ENCODE data around the gene FGF10.

The FGF10 gene

GRCh38 chr5:44389090-44389822 is at the start of gene FGF10:
Gene FGF10, minus strand, starts transcription at chr5:44389420. Its CDS starts 738 bp downstream, at chr5:44388682.
- DNase-seq (ENCODE audit: low read depth), result no peak

- DNase-seq (ENCODE audit: low read depth), result no peak
Measured at GRCh38 chr5:44426944-44427343, 37.7 kb upstream of the FGF10 start.

GRCh38 chr5:44412286-44412685 is 23.1 kb upstream of the FGF10 start:
- no peak for DNase-seq (ENCODE audit: low read depth)

- DNase-seq (ENCODE audit: low read depth), result no peak
Measured at GRCh38 chr5:44402084-44402483, 12.9 kb upstream of the FGF10 start.

GRCh38 chr5:44401611-44402010 is 12.4 kb upstream of the FGF10 start:
- no peak for DNase-seq (ENCODE audit: low read depth)

GRCh38 chr5:44398382-44398781 is 9.2 kb upstream of the FGF10 start:
- DNase-seq (ENCODE audit: low read depth), result no peak

- no peak for DNase-seq (ENCODE audit: low read depth)
Measured at GRCh38 chr5:44396312-44396711, 7.1 kb upstream of the FGF10 start.

GRCh38 chr5:44390351-44390750 is 1.1 kb upstream of the FGF10 start:
- no peak for DNase-seq (ENCODE audit: low read depth)

- no peak for DNase-seq (ENCODE audit: low read depth)
Measured at GRCh38 chr5:44389823-44390143, 563 bp upstream of the FGF10 start.

GRCh38 chr5:44388321-44389089 is 715 bp downstream of the FGF10 start:
- no peak for DNase-seq (ENCODE audit: low read depth)

GRCh38 chr5:44387921-44388320 is 1.3 kb downstream of the FGF10 start:
- DNase-seq (ENCODE audit: low read depth), result no peak

- no peak for DNase-seq (ENCODE audit: low read depth)
Measured at GRCh38 chr5:44387406-44387805, 1.8 kb downstream of the FGF10 start.

- no peak for DNase-seq (ENCODE audit: low read depth)
Measured at GRCh38 chr5:44385291-44385900, 3.8 kb downstream of the FGF10 start.

GRCh38 chr5:44384816-44385215 is 4.4 kb downstream of the FGF10 start:
- DNase-seq (ENCODE audit: low read depth), result no peak

- no peak for DNase-seq (ENCODE audit: low read depth)
Measured at GRCh38 chr5:44382894-44383293, 6.3 kb downstream of the FGF10 start.

GRCh38 chr5:44377057-44377456 is 12.2 kb downstream of the FGF10 start:
- no peak for DNase-seq (ENCODE audit: low read depth)

- DNase-seq (ENCODE audit: low read depth), result no peak
Measured at GRCh38 chr5:44372028-44372427, 17.2 kb downstream of the FGF10 start.

- no peak for DNase-seq (ENCODE audit: low read depth)
Measured at GRCh38 chr5:44367203-44367602, 22.0 kb downstream of the FGF10 start.

- DNase-seq (ENCODE audit: low read depth), result peak; percentile 43
Measured at GRCh38 chr5:44365345-44365744, 23.9 kb downstream of the FGF10 start.

GRCh38 chr5:44364097-44364496 is 25.1 kb downstream of the FGF10 start:
- no peak for DNase-seq (ENCODE audit: low read depth)

GRCh38 chr5:44361342-44362001 is 27.7 kb downstream of the FGF10 start:
- DNase-seq (ENCODE audit: low read depth), result no peak

- DNase-seq (ENCODE audit: low read depth), result no peak
Measured at GRCh38 chr5:44360919-44361318, 28.3 kb downstream of the FGF10 start.

GRCh38 chr5:44358421-44358820 is 30.8 kb downstream of the FGF10 start:
- no peak for DNase-seq (ENCODE audit: low read depth)
